Hematopoietic multipotent progenitor cell (in vitro differentiated cells): Measurements from ENCODE around the gene SLK. TPM values are rescaled to one million over a fixed set of nuclear protein-coding genes. Genes with fewer than 3 reads are reported as not detected.
A peak's percentile ranks its signal among the peaks of the same experiment; 100 is the strongest.

Source experiments
- DNase-seq, 3 donors: peaks; one replicate each; pipeline ENCODE4 v3.0.0-alpha.2; 2011 to 2015; ENCODE audit warnings: low read depth in 2 of 3, low spot score in 2 of 3
- total RNA-seq: library from RNA; depleted of rRNA; stranded (reverse); fragments of >200 nt; gene quantifications from one replicate; pipeline ENCODE4 v1.2.3, GENCODE V29; 2012

SLK gene
- total RNA-seq, 1 donor = 11.6 TPM

- no peak for DNase-seq
These were observed 27.4 kb upstream of the SLK start for GRCh38 chr10:103939522-103939921.

DNA sequence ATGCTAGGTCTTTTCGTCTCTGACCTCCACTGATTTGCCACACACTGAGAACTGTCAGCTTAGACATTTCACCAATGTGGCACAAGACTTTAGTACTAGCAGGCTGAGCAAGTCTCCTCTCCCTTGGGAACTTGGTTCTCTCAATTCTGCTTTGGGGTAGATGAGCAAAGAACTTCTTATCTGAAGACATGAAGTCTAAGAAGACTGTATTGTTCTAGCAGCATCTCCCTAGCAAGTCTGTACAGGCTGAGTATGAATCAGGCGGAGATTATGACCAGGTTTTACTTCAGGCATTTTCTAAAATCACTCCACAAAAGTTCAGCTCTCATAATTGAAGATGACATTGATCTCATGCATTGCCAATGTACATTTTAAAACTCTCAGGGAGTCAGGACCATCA lies 25.1 kb upstream of the SLK start:
- no peak for DNase-seq

GRCh38 chr10:103942866-103943265 lies 24.1 kb upstream of the SLK start:
- no peak for DNase-seq

DNA sequence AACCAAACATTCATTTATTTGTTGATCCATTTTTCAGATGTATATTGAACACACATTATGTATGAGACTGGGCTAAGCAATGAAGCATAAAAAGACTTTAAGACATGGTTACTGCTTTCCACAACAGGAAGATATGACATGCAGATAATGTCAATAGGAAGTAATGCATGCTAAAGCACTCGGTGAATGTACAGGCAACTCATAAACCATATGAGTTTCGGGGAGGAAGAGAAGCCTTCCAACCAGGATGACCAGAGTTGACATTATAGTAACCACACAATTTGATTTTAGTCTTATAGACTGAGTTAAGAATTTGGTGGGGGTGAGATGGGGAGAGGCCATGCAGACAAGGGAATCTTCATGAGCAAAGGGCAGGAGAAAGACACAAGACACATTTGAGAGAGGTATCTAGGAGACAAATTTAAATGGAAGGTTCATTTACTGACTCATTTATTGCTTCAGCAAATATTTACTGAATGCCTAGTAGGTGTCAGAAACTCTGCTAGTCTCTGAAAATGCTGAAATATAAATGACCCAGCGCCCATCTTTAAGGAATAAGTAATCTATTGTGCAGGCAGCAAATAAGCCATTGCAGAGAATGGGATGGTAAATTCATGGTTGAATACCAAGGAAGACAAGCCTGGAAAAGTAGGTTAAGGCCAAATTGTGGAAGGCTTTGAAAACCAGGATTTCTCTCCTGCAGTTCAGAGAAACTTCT lies 19.0 kb upstream of the SLK start:
- peak in 1 of 3 donors; percentile 31 for DNase-seq

GRCh38 chr10:103949728-103950127 lies 17.2 kb upstream of the SLK start:
- DNase-seq = no peak

- no peak for DNase-seq
These were observed 15.8 kb upstream of the SLK start for GRCh38 chr10:103951183-103951582.

DNA sequence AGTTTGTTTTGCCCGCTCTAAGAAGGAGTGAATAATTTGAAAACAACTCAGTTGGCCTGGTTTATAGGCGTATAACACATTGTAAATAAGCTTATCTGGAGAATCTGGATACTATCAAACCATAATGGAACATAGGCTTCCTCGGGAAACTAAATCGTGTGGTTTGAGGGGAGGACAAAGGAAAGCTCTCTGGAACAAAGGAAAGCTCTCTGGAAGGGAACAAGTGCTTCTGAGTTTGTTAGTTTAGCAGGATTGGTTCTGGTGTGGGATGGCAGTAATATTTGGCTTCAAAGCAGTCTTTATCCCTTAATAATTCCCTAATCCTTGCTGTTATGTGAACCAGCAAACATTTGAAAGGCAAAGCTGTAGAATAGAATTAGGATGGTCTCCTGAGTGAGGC lies 15.0 kb upstream of the SLK start:
- no peak for DNase-seq

- DNase-seq = no peak
These were observed 12.4 kb upstream of the SLK start for GRCh38 chr10:103954543-103954942.

GRCh38 chr10:103958996-103959395 lies 7.9 kb upstream of the SLK start:
- no peak for DNase-seq

DNA sequence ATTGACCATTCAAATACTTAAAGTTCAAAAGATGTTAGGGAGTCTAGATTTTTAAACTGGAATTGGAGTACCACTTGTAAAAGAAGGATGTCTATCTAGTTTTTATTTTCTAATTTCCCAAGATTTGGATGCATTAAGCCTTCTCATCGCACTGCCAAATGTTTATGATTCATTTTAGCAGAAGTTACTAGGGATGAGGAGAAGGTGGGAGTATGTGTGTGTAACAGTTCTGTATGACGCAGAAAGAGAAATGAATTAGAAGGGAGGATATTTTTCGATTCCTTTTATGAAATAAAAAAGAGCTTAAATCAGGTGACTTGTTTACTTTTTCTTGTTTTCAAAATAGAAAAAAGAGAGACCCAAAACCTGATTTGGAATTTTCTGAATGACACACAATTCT lies 6.8 kb upstream of the SLK start:
- no peak for DNase-seq

- DNase-seq = peak; percentile 18 to 39 (median 33)
These were observed 620 bp downstream of the SLK start for GRCh38 chr10:103967448-103968071.

- DNase-seq = no peak
These were observed 1.8 kb downstream of the SLK start for GRCh38 chr10:103968441-103969391.

DNA sequence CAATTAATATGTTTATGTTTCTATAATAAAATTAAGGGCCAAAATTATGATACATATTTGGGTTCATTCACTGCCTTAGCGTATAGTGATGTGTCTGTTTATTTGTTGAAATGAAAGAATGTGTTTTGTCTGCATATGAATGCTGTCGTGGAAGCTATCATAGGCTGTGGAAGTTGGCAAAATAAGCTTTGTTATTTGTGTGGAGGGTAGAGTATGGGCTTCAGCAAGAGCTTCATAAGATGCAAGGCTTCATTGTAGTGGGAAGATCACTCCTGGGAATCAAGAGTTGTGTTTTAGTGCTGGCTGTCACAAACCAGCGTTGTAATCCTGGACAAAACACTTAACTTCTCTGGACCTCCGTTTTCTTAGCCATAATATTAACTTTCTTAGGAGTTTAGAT lies 2.5 kb downstream of the SLK start:
- DNase-seq = no peak

- no peak for DNase-seq
These were observed 3.1 kb downstream of the SLK start for GRCh38 chr10:103969857-103970627.

GRCh38 chr10:103975169-103975568 lies 8.2 kb downstream of the SLK start:
- no peak for DNase-seq

GRCh38 chr10:103977204-103977603 lies 10.3 kb downstream of the SLK start:
- no peak for DNase-seq

GRCh38 chr10:103979530-103979929 lies 12.6 kb downstream of the SLK start:
- DNase-seq = no peak

DNA sequence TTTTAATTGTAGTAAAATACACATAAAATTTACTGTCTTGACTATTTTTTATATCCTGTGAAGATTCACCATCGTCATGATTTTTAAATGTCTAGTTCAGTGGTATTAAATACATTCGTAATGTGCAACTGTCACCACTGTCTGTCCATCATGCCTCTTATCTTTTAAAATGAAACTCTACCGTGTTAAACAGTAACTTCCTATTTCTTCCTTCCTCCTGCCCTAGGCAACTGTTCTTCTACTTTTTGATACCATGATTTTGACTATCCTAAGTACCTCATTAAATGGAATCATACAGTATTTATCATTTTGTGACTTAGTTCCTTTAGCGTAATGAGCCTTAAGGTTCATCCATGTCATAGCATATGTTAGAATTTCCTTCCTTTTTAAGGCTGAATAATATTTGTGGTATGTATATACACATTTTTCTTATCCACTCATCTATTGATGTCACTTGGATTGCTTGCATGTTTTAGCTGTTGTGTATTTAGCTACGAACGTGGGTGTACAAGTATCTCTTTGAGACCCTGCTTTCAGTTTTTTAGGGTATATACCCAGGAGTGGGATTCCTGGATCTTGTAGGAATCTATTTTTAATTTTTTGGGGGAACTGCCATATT lies 13.5 kb downstream of the SLK start:
- DNase-seq = peak in 1 of 3 donors; percentile 35

GRCh38 chr10:103982639-103983038 lies 15.7 kb downstream of the SLK start:
- no peak for DNase-seq

DNA sequence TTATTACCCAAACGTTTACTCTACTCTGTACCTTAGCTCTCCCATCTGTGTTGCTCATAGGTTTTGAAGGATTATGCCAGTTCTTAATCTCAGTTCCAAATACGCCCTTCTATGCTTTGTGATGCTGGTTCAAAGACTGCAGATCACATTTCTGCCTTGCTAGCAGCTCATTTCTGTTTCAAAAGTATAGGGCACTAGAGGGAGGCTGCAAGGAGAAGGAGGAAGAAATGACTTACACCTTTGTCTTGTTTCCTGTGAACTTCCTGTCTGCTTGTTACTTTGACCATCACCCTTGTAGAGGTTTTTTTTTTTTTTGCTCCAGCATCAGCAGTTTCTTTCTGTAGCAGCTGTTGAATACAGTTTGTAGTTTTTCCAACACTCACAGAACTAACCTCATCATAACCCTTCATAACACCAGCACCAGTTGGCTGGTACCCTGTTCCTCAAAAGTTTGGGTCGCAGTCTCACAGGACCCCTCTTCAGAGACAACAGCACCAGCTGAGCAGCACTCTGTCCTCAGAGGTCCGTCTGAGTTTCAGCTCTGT lies 16.5 kb downstream of the SLK start:
- DNase-seq = peak in 2 of 3 donors; percentile 53 to 87
